ENCODE data around the gene SDF4. TPM values are rescaled to one million over a fixed set of nuclear protein-coding genes. Genes with fewer than 3 reads are reported as not detected.
A peak's percentile ranks its signal among the peaks of the same experiment; 100 is the strongest.

Gene SDF4
- total and polyA plus RNA-seq, 2 of the 4 experiments (the other 2 are of a cell fraction), result 57.0 to 250 TPM

DNA sequence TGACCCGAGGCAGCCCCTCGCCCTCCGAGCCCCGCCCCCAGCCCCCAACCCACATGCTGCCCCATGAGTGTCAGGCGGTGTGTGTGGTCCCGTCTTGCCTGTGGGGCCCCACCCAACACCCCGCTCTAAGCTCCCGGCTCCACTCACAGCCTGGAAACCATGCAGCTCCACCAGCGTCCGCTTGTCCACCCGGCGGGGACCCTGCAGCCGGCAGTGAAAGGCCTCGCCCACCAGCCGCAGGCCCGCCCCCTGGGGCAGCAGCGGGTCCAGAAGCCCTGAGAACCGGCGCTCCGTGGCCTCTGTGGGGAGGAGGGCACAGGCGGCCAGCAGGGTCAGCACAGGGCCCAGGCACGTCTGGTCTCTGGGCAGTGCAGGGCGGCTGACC is 12.0 kb upstream of the SDF4 start:
- Histone ChIP-seq H4K91ac (ENCODE audit: insufficient read depth, low read depth, low read length) (no peak overlapping the region), H4K8ac (ENCODE audit: low read depth in 2 of 2, low read length in 2 of 2) (no peak overlapping the region), H3K56ac (ENCODE audit: extremely low read depth, insufficient read depth, low read length) (no peak overlapping the region), H3K79me1 (ENCODE audit: low read depth in 1 of 2, low read length in 2 of 2) (no peaks in the 10 kb centered on the region), H4K20me1 (ENCODE audit: insufficient read depth, low read length) (no peaks in the 10 kb centered on the region), H2AFZ (replicated peaks; ENCODE audit: low read length, poor library complexity) (no peak overlapping the region), H3K36me3 (ENCODE audit: control insufficient read depth, insufficient read depth, low read length) (peaks cover 2% of the 10 kb centered on the region; the same call in 1 of the 2 replicates), H3K9ac (ENCODE audit: low read depth, low read length) (no peak overlapping the region), H2AK9ac (replicated peaks; ENCODE audit: low read depth, low read length, poor library complexity) (peak overlapping the region; percentile 50), H3K4me2 (ENCODE audit: low read depth, low read length) (no peak overlapping the region), H3K4ac (ENCODE audit: low read depth, low read length) (no peak overlapping the region), H3K23ac (ENCODE audit: low read depth, low read length) (no peak overlapping the region), H3K14ac (replicated peaks; ENCODE audit: low read depth, low read length) (no peak overlapping the region), H3K27me3 (ENCODE audit: control insufficient read depth, insufficient read depth, low read length) (no peaks in the 10 kb centered on the region), H3K27ac (ENCODE audit: insufficient read depth, low read length) (no peak overlapping the region), H4K5ac (ENCODE audit: low read depth, low read length) (no peak overlapping the region), H2AK5ac (ENCODE audit: low read depth, low read length) (no peak overlapping the region), H3K9me1 (ENCODE audit: insufficient read depth, low read length) (no peaks in the 10 kb centered on the region), H2BK20ac (ENCODE audit: low read depth, low read length) (no peak overlapping the region), H3K18ac (ENCODE audit: low read depth, low read length) (no peak overlapping the region), H2BK15ac (ENCODE audit: low read depth, low read length) (no peak overlapping the region), H2BK120ac (ENCODE audit: low read depth, low read length) (no peak overlapping the region), H2BK5ac (ENCODE audit: low read depth, low read length, poor library complexity, severe bottlenecking) (no peak overlapping the region), H3K9me3 (ENCODE audit: control insufficient read depth, insufficient read depth, low read length) (no peaks in the 10 kb centered on the region), H3K4me3 (ENCODE audit: insufficient read depth, low read depth, low read length) (no peak overlapping the region), H3K4me1 (ENCODE audit: control insufficient read depth, insufficient read depth, low read length) (peaks cover 8% of the 10 kb centered on the region)
- TF ChIP-seq, protein P1, sequence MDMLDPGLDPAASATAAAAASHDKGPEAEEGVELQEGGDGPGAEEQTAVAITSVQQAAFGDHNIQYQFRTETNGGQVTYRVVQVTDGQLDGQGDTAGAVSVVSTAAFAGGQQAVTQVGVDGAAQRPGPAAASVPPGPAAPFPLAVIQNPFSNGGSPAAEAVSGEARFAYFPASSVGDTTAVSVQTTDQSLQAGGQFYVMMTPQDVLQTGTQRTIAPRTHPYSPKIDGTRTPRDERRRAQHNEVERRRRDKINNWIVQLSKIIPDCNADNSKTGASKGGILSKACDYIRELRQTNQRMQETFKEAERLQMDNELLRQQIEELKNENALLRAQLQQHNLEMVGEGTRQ (IDR thresholded peaks at IDR 0.05; ENCODE audit: low read depth, low read length), result no peak
- no peak for TF ChIP-seq SMC3 (IDR thresholded peaks at IDR 0.05; ENCODE audit: low read depth, low read length)
- TF ChIP-seq MAZ (IDR thresholded peaks at IDR 0.05; ENCODE audit: borderline replicate concordance, low read depth, low read length), result no peak
- TF ChIP-seq NFE2L2 (IDR thresholded peaks at IDR 0.05; ENCODE audit: low read depth, low read length), result no peak
- TF ChIP-seq ELK1 (IDR thresholded peaks at IDR 0.05; ENCODE audit: borderline replicate concordance, low read depth, low read length), result no peak
- no peak for TF ChIP-seq CEBPB (IDR thresholded peaks at IDR 0.05; ENCODE audit: low read depth, low read length)
- no peak for TF ChIP-seq MAFK (IDR thresholded peaks at IDR 0.05; ENCODE audit: low read depth, low read length)
- TF ChIP-seq MXI1 (IDR thresholded peaks at IDR 0.05; ENCODE audit: borderline replicate concordance, low read depth, low read length), result no peak
- no peak for TF ChIP-seq FOS (IDR thresholded peaks at IDR 0.05; ENCODE audit: low read depth, low read length)
- TF ChIP-seq POLR2A (IDR thresholded peaks at IDR 0.05; ENCODE audit: low read depth, low read length), result no peak
- TF ChIP-seq CHD1 (IDR thresholded peaks at IDR 0.05; ENCODE audit: low read depth, low read length), result no peak
- TF ChIP-seq BHLHE40 (IDR thresholded peaks at IDR 0.05; ENCODE audit: low read depth, low read length), result no peak
- no peak for TF ChIP-seq RFX5 (IDR thresholded peaks at IDR 0.05; ENCODE audit: low read depth, low read length)
- WGBS, 2 experiments (ENCODE audit: extremely low coverage in 2 of 2, insufficient read length in 1 of 2), result 64% methylated on average over 5 of the region's 23 CpGs; no CpG with 5 or more reads in 1 of the 2 experiments
- no TSS peak for BruUV-seq (replicated peaks)
- dilution Hi-C loops (cut with HindIII; ENCODE audit: low sequenced_read_pairs, unreplicated experiment), result no loop called here
- CTCF ChIA-PET, result no interaction called here
- ATAC-seq (ENCODE audit: low read depth), result no peak
- in situ Hi-C loops (cut with MboI; ENCODE audit: low sequenced_read_pairs), result no loop called here
- POLR2A ChIA-PET (ENCODE audit: unreplicated experiment), result no interaction called here
- no peak for DNase-seq
- intact Hi-C loops (cut with micrococcal nuclease), result no loop called here

Data from IMR-90 (cell line).